HG03097 (cell line): ENCODE measurements around the gene TCEANC.
"Not testable (repeated sequence)": the region's sequence is repeated elsewhere in the genome, so short reads cannot be mapped to it uniquely, and the experiment has no call there.

Source experiments
- ATAC-seq: cut with Tn5 transposase; IDR thresholded peaks from one replicate; pipeline ENCODE4 v1.9.1; 2021; ENCODE audit not compliant: unreplicated experiment, low FRiP score

TCEANC gene, protein sequence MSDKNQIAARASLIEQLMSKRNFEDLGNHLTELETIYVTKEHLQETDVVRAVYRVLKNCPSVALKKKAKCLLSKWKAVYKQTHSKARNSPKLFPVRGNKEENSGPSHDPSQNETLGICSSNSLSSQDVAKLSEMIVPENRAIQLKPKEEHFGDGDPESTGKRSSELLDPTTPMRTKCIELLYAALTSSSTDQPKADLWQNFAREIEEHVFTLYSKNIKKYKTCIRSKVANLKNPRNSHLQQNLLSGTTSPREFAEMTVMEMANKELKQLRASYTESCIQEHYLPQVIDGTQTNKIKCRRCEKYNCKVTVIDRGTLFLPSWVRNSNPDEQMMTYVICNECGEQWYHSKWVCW

GRCh38 chrX:13652850-13653693, at the start of gene TCEANC:
Gene TCEANC, plus strand, starts transcription at chrX:13653141. Its CDS starts 9,368 bp downstream, at chrX:13662509.
- peak; percentile 97 for ATAC-seq

GRCh38 chrX:13605611-13606010, 47.3 kb upstream of the TCEANC start:
- no peak for ATAC-seq

GRCh38 chrX:13607331-13607995, 45.5 kb upstream of the TCEANC start:
- ATAC-seq, result no peak

GRCh38 chrX:13607996-13608365, 45.0 kb upstream of the TCEANC start:
- no peak for ATAC-seq

DNA sequence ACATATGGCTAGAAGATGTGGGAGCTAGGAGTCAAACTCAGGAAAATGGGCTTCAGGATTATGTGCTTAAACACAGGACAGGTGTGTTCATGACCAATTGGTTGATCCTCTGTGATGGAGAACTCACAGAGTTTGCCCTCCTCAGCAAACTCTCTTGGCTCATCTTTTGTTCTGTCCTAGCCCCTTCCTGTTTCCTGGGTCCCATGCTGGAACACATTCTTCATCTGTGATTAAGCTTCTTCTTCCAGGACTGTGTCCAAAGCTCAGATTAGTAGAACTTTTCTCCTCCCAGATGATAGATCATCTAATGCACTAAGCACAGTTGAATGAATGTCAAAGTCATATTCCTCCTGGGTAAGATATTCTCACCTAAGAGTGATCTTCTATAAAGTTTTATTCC, 38.8 kb upstream of the TCEANC start:
- no peak for ATAC-seq

DNA sequence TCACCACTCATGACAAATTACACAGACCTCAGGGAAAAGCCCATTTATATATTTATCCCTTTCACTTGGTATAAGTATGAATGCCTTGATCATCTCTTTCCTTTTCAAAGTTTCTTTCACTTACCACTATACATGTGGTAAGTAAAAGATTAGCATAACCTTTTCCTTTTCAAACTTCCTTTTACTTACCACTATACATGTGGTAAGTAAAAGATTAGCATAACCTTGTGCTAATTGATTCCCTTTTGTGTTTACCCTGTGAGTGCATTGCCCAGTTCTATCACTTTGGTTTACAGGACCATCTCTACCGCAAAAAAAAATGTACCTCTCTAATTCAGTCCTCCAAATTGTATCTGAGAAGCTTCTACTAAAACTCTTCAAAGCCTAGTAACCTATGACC, 32.7 kb upstream of the TCEANC start:
- ATAC-seq, result no peak

DNA sequence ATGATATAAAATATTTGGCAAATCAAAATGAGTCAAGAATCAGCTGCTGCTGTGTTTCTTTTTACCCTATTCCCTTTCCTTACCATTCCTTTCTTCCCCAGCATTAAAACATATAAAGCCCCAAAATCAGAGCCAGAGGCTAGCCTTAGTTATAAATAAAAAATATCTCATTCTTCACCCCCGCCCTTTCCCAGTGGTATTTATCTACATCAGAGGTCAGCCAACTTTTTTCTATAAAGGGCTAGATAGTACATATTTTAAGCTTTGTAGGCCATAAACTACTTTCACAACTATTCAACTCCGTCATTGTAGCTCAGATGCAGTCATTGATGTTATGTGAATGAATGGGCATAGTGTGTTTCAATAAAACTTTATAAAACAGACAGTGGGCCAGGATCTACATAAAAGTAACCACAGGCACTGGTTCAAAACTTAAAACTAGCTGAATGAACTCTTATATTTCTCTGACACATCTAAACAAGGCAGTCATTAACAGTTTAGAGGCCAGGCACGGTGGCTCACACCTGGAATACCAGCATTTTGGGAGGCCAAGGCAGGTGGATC, 30.5 kb upstream of the TCEANC start:
- ATAC-seq, result no peak

DNA sequence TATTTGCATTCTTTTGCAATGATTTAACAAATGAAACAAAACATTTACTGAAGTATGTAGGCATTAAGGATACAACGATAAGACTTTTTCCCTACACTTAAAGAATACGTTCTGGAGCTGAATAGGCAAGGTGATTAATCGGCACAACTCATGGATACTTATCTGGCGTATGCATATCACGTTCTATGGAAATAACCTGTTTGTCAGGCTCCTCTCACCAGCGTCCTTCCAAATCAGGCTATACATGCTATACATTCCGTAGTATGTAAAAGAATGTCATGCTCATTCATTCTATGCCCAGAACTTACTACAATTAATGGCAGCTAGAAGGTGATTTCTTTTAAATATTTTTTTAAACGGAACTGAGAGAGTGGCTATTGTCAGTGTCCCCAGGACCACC, 25.6 kb upstream of the TCEANC start:
- ATAC-seq, result no peak

- ATAC-seq, result not testable (repeated sequence)
These were observed 15.7 kb upstream of the TCEANC start for GRCh38 chrX:13637224-13637623.

GRCh38 chrX:13638021-13638420, 14.9 kb upstream of the TCEANC start:
- no peak for ATAC-seq

DNA sequence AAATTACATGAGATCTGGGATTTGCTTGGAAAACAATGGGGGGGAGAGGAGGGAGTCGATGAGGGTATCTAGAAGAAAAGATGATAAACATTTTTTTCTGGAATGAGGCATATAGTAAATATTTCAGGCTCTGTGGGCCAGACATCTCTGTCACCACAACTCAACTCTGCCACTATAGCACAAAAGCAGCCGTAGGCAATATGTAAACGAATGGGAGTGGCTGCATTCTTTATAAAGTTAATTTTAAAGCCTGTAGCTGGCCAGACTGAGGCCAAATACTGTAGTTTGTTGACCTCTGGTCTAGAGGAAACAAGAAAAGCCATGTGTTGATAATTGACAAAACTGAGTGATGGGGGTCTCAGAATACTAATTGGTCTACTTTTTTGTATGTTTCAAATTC, 14.1 kb upstream of the TCEANC start:
- no peak for ATAC-seq

GRCh38 chrX:13641684-13642083, 11.3 kb upstream of the TCEANC start:
- ATAC-seq, result not testable (repeated sequence)

DNA sequence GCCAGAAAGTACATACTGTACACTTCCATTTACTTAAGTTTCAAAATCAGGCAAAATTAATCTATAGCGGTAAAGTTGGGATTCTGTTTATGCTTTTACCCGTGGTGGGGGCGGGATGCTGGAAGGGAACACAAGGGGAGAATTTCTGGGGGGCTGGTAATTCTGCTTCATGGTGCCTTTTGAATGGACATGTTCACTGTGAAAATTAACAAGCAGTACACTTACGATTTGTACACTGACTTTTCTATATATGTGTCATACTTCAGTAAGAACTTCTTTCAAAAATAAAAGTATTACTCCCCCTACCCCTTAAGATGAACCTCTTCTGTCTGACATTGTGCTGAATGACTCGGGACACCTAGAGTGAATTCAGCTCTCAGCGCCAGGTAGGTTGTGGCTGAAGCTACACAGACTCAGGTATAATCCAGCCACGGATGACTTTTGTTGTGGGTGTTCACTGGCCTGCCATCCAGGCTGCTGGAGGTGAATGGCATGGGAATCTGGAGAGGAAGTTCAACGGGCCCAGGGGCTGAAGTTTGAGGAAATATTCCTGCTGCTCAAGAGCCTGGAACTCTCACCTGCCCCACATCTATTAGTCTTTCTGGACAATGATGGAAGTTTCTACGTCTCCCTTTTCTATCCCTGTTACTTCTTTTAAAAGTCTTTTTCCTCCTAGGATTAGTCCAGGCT, 7.3 kb upstream of the TCEANC start:
- no peak for ATAC-seq

DNA sequence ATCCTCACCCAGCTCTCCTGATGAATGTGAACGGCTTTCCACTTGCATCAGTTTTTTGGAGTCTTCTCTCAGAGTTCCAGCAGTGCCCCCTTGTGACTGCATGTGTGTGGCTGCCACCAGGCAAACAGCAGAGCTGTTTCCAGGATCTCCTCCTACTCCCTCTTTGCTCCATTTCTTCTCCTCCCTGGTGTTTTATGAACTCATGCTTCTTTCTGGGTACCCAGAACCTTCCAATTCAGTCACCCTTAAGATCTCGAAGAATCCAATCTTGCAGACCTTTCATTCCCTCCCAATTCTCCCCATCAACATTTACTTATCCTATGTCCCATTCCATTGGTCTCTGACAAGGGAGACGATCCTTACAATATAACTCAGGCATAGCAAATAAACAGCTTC, 6.8 kb upstream of the TCEANC start:
- no peak for ATAC-seq

GRCh38 chrX:13647709-13648212, 5.2 kb upstream of the TCEANC start:
- ATAC-seq, result no peak

DNA sequence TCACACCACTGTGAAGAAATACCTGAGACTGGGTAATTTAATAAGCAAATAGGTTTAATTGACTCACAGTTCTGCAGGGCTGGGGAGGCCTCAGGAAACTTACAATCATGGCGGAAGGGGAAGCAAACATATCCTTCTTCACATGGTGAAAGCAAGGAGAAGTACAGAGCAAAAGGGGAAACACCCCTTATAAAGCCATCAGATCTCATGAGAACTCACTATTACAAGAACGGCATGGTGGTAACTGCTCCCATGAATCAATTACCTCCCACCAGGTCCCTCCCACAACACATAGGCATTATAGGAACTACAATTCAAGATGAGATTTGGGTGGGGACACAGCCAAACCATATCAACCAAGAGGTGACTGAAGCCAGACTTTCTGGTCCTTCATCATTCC, 4.6 kb upstream of the TCEANC start:
- ATAC-seq, result not testable (repeated sequence)

DNA sequence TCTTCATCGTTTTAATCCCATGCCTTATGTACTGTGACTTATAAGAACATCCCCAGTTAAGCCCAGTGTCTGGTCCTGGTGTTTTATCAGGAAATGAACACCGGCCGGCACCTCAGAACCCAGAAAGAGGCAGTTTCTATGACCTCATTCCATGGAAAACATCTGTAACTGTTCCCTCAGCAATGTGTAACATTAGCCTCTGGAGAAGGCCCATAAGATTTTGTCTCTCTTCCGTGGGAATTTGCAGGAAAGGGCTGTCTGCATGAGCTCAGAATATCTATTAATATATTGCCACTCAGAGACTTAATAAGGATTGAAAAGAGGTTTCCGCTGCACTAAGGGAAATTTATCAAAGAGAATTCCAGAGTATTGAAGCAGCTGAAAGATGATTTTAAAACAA, 3.1 kb upstream of the TCEANC start:
- ATAC-seq, result no peak

GRCh38 chrX:13650318-13650717, 2.6 kb upstream of the TCEANC start:
- ATAC-seq, result no peak

- no peak for ATAC-seq
These were observed 1.8 kb upstream of the TCEANC start for GRCh38 chrX:13651150-13651549.

DNA sequence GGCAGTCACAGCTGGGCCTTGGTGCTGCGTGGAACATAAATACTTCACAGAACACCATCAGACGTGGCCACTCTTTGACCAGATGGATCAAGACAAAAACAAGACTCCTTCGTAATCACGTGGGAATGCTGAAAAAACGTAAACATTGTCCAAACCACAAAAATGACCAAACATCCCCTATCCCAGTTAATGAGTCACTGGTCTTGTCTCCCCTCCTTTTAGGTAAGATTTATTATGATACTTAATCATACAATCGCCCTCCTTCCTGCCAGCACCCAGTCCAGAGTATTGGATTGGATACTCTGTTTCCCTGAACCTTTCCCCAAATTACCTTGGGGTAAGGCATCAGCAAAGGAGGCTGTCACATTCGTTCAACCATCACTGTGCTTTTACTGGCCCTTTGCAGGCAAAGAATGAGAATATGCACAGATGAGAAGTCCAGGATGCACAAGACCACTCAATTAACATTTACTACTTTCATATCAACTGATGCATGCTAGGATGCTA, 601 bp upstream of the TCEANC start:
- ATAC-seq, result peak; percentile 0
